Trophoblast cell (in vitro differentiated cells and primary cell): ENCODE measurements around the gene MEIKIN.

Experiments
- DNase-seq, 2 donors: peaks; one replicate each; pipeline ENCODE4 v3.0.0-alpha.2; 2016
- H2AFZ ChIP-seq: 2 replicates; pipeline ENCODE4 v1.6.1; 2013; ENCODE audit warnings: low read length, moderate library complexity, mild to moderate bottlenecking; ENCODE audit not compliant: insufficient read depth, poor library complexity
- H2AK5ac ChIP-seq: 2 replicates; pipeline ENCODE4 v1.6.1; 2013; ENCODE audit warnings: mild to moderate bottlenecking, low read length
- H2BK120ac ChIP-seq: 2 replicates; pipeline ENCODE4 v1.6.1; 2013; ENCODE audit warnings: low read length, mild to moderate bottlenecking, moderate library complexity; ENCODE audit not compliant: insufficient read depth, poor library complexity
- H2BK12ac ChIP-seq: 2 replicates; pipeline ENCODE4 v1.6.1; 2013; ENCODE audit warnings: mild to moderate bottlenecking, low read length, moderate library complexity
- H2BK5ac ChIP-seq: 2 replicates; pipeline ENCODE4 v1.6.1; 2013; ENCODE audit warnings: low read length, low read depth, moderate library complexity, mild to moderate bottlenecking; ENCODE audit not compliant: poor library complexity
- H3K14ac ChIP-seq: 2 replicates; pipeline ENCODE4 v1.6.1; 2013; ENCODE audit warnings: mild to moderate bottlenecking, low read length
- H3K18ac ChIP-seq: 2 replicates; pipeline ENCODE4 v1.6.1; 2013; ENCODE audit warnings: mild to moderate bottlenecking, low read length
- H3K23ac ChIP-seq: 2 replicates; pipeline ENCODE4 v1.6.1; 2013; ENCODE audit warnings: low read length
- H3K27ac ChIP-seq: 2 replicates; pipeline ENCODE4 v1.5.1; 2013; ENCODE audit warnings: low read depth, mild to moderate bottlenecking, inconsistent platforms, low read length, moderate library complexity
- H3K27me3 ChIP-seq: 2 replicates; pipeline ENCODE4 v1.6.1; 2013; ENCODE audit warnings: inconsistent platforms, mild to moderate bottlenecking, low read length, moderate library complexity; ENCODE audit not compliant: insufficient read depth
- H3K36me3 ChIP-seq, 2 experiments: 1 replicate in 1 of 2; 2 replicates in 1 of 2; pipeline ENCODE4 v1.6.1; 2013; ENCODE audit warnings: low read length in 2 of 2, mild to moderate bottlenecking in 2 of 2, moderate library complexity in 1 of 2; ENCODE audit not compliant: insufficient read depth in 2 of 2, control insufficient read depth in 1 of 2
- H3K4ac ChIP-seq: 2 replicates; pipeline ENCODE4 v1.6.1; 2013; ENCODE audit warnings: low read depth, mild to moderate bottlenecking, low read length, moderate library complexity
- H3K4me1 ChIP-seq, 2 experiments: 1 replicate in 1 of 2; 2 replicates in 1 of 2; pipeline ENCODE4 v1.6.1; 2013; ENCODE audit warnings: low read length in 2 of 2, mild to moderate bottlenecking in 2 of 2, moderate library complexity in 1 of 2; ENCODE audit not compliant: insufficient read depth in 2 of 2, control insufficient read depth in 1 of 2
- H3K4me2 ChIP-seq: 2 replicates; pipeline ENCODE4 v1.6.1; 2013; ENCODE audit warnings: inconsistent platforms, mild to moderate bottlenecking, low read length, moderate library complexity
- H3K4me3 ChIP-seq: 2 replicates; pipeline ENCODE4 v1.5.1; 2013; ENCODE audit warnings: mild to moderate bottlenecking, low read depth, low read length, inconsistent platforms
- H3K79me1 ChIP-seq: one replicate; pipeline ENCODE4 v1.6.1; 2013; ENCODE audit warnings: low read length
- H3K79me2 ChIP-seq: 2 replicates; pipeline ENCODE4 v1.6.1; 2013; ENCODE audit warnings: low read length, mild to moderate bottlenecking; ENCODE audit not compliant: control insufficient read depth, insufficient read depth, poor library complexity
- H3K9ac ChIP-seq: 2 replicates; pipeline ENCODE4 v1.6.1; 2013; ENCODE audit warnings: mild to moderate bottlenecking, low read length
- H3K9me3 ChIP-seq: 2 replicates; pipeline ENCODE4 v1.6.1; 2013; ENCODE audit warnings: low read depth, mild to moderate bottlenecking, control low read depth, inconsistent platforms, low read length; ENCODE audit not compliant: insufficient read depth
- H4K12ac ChIP-seq: 2 replicates; pipeline ENCODE4 v1.6.1; 2013; ENCODE audit warnings: low read depth, mild to moderate bottlenecking, low read length, moderate library complexity
- H4K8ac ChIP-seq: 2 replicates; pipeline ENCODE4 v1.6.1; 2013; ENCODE audit warnings: low read depth, mild to moderate bottlenecking, low read length, moderate library complexity
- H4K91ac ChIP-seq: one replicate; pipeline ENCODE4 v1.6.1; 2013; ENCODE audit warnings: low read depth, mild to moderate bottlenecking, low read length, moderate library complexity
- WGBS: extraction: QIAGEN DNeasy Blood & Tissue Kit; methylation state at CpG from one replicate; pipeline ENCODE4 v1.1.7; 2013; ENCODE audit warnings: missing lambda C conversion rate; ENCODE audit not compliant: insufficient read length, insufficient coverage; ENCODE audit errors: extremely low coverage; 5-methylcytosine and 5-hydroxymethylcytosine counted together

The MEIKIN gene

DNA sequence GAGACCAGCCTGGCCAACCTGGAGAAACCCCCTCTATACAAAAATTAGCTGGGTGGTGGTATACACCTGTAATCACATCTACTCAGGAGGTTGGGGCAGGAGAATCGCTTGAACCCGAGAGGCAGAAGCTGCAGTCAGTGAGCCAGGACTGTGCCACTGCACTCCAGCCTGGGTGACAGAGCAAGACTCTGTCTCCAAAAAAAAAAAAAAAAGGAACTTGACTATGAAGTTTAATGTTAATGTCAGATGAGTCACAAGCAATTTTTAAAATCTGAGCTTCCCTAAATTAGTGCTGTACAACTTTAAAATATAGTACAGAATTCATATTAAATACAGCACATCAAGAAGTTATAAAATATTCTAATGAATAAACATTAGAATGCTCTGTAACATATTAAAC, 1.5 kb downstream of the MEIKIN start:
- no peak overlapping the region for H4K12ac ChIP-seq
- no peaks in the 10 kb centered on the region for H3K27me3 ChIP-seq
- H2BK120ac ChIP-seq, result no peak overlapping the region
- no peak overlapping the region for H3K4me3 ChIP-seq
- H4K91ac ChIP-seq, result no peak overlapping the region
- no peak overlapping the region for H3K18ac ChIP-seq
- H3K9ac ChIP-seq, result no peak overlapping the region
- no peak overlapping the region for H4K8ac ChIP-seq
- no peak overlapping the region for H3K4ac ChIP-seq
- H3K79me1 ChIP-seq, result no peaks in the 10 kb centered on the region
- H2BK12ac ChIP-seq, result no peak overlapping the region
- no peaks in the 10 kb centered on the region for H3K36me3 ChIP-seq
- H3K27ac ChIP-seq, result no peak overlapping the region
- H3K23ac ChIP-seq, result no peak overlapping the region
- no peaks in the 10 kb centered on the region for H3K4me1 ChIP-seq
- no peak overlapping the region for H2AFZ ChIP-seq
- H3K4me2 ChIP-seq, result no peak overlapping the region
- no peak overlapping the region for H2BK5ac ChIP-seq
- no peak overlapping the region for H2AK5ac ChIP-seq
- H3K79me2 ChIP-seq, result no peaks in the 10 kb centered on the region
- H3K14ac ChIP-seq, result no peak overlapping the region
- no CpG with 5 or more reads among the region's 2 CpGs for WGBS
- DNase-seq, result no peak
- H3K9me3 ChIP-seq, result no peaks in the 10 kb centered on the region

DNA sequence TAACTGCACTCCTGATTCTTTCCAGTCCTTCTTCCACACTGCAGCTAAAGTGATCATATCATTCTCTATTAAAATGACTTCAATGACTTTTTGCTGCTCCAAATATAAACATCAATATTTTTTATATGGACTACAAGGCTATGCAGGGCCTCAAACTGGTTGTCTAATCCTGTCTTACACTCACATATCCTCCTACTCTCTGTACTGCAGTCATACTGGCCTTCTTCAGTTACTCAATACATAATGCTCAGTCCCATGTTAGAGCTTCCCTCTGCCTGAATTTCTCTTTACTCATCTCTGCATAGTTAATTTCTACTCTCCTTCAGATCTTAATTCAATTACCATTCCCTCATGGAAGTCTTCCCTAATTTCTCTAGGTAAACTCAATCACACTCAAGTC, 3.4 kb downstream of the MEIKIN start:
- no peak overlapping the region for H3K4me3 ChIP-seq
- no peaks in the 10 kb centered on the region for H3K9me3 ChIP-seq
- no peak overlapping the region for H2BK5ac ChIP-seq
- no peak overlapping the region for H3K27ac ChIP-seq
- no peak overlapping the region for H4K12ac ChIP-seq
- H3K23ac ChIP-seq, result no peak overlapping the region
- H2BK120ac ChIP-seq, result no peak overlapping the region
- no peak overlapping the region for H3K9ac ChIP-seq
- DNase-seq, result no peak
- no peak overlapping the region for H4K8ac ChIP-seq
- no peak overlapping the region for H2BK12ac ChIP-seq
- H3K36me3 ChIP-seq, result no peaks in the 10 kb centered on the region
- no peaks in the 10 kb centered on the region for H3K79me2 ChIP-seq
- no peak overlapping the region for H2AK5ac ChIP-seq
- no peak overlapping the region for H4K91ac ChIP-seq
- no peak overlapping the region for H3K4me2 ChIP-seq
- no peak overlapping the region for H3K4ac ChIP-seq
- H2AFZ ChIP-seq, result no peak overlapping the region
- no peak overlapping the region for H3K18ac ChIP-seq
- H3K79me1 ChIP-seq, result no peaks in the 10 kb centered on the region
- H3K14ac ChIP-seq, result no peak overlapping the region
- no peaks in the 10 kb centered on the region for H3K4me1 ChIP-seq
- no peaks in the 10 kb centered on the region for H3K27me3 ChIP-seq

DNA sequence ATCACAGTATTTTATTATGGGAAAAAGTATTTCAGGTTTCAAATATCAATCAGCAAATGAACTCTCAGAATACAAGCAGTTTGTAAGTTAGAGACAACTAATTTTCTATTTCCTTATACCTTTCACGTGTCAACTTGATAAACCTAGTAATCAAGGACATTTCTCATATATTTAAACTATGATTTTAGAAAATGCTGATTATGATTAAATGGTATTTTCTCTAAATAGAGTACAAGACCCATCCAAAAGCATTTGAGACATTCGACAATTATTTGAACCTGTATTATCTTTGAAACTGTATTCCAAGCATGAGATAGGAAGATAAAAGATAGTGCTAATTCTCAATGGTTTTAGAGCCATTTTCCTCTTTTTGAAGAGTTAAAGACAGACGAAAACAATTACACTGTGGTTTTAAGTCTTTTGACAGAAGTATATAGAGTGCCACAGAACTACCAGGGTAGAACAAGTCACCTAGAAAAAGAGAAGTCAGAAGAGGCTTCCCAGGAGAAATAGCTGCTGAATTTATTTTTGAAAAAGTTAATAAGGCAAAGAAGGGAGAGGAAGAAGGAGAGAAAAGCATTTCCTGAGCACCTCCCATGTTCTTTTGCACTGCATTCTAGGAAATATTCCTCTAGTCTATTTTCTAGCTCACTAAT, 5.6 kb downstream of the MEIKIN start:
- H3K79me2 ChIP-seq, result no peaks in the 10 kb centered on the region
- no peaks in the 10 kb centered on the region for H3K27me3 ChIP-seq
- no peaks in the 10 kb centered on the region for H3K9me3 ChIP-seq
- no peak overlapping the region for H3K4ac ChIP-seq
- no peak overlapping the region for H4K91ac ChIP-seq
- H2AK5ac ChIP-seq, result no peak overlapping the region
- DNase-seq, result no peak
- no peaks in the 10 kb centered on the region for H3K4me1 ChIP-seq
- no peak overlapping the region for H3K18ac ChIP-seq
- no peaks in the 10 kb centered on the region for H3K79me1 ChIP-seq
- no peak overlapping the region for H4K8ac ChIP-seq
- H3K14ac ChIP-seq, result no peak overlapping the region
- no peak overlapping the region for H3K23ac ChIP-seq
- WGBS, result no CpG with 5 or more reads among the region's 3 CpGs
- no peak overlapping the region for H3K4me2 ChIP-seq
- no peak overlapping the region for H2BK120ac ChIP-seq
- no peak overlapping the region for H3K27ac ChIP-seq
- no peak overlapping the region for H4K12ac ChIP-seq
- no peak overlapping the region for H2BK12ac ChIP-seq
- no peaks in the 10 kb centered on the region for H3K36me3 ChIP-seq
- H3K9ac ChIP-seq, result no peak overlapping the region
- no peak overlapping the region for H3K4me3 ChIP-seq
- no peak overlapping the region for H2BK5ac ChIP-seq
- H2AFZ ChIP-seq, result no peak overlapping the region

DNA sequence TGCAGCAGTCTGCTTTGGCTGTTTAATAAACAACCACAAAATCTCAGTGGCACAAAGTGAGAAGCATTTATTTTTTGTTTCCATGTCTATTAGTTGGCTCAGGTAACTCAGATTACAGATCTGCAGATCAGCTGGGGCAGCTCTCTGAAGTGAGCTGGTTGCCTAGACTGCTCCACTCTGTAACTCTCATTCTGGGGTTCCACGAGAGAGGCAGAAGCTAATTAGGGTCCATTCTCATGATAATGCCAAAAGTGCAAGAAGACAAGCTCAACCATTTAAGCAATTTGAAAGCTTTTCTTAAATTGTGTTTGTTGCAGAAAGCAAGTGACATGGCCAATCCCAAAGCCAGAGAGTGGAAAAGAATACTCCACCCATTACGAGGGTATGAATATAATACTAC, 13.2 kb downstream of the MEIKIN start:
- Histone ChIP-seq H3K27me3 (no peaks in the 10 kb centered on the region), H3K4me2 (no peak overlapping the region), H3K36me3 (no peaks in the 10 kb centered on the region), H3K18ac (no peak overlapping the region), H3K14ac (no peak overlapping the region), H2BK120ac (no peak overlapping the region), H4K8ac (no peak overlapping the region), H3K23ac (no peak overlapping the region), H3K9ac (no peak overlapping the region), H3K27ac (no peak overlapping the region), H4K12ac (no peak overlapping the region), H3K79me2 (no peaks in the 10 kb centered on the region), H3K4ac (no peak overlapping the region), H2BK12ac (no peak overlapping the region), H2BK5ac (no peak overlapping the region), H2AK5ac (no peak overlapping the region), H3K4me3 (no peak overlapping the region), H2AFZ (no peak overlapping the region), H3K4me1 (no peaks in the 10 kb centered on the region), H3K79me1 (no peaks in the 10 kb centered on the region), H3K9me3 (no peaks in the 10 kb centered on the region), H4K91ac (no peak overlapping the region)
- no peak for DNase-seq
- no CpG with 5 or more reads among the region's 2 CpGs for WGBS
